SHP77 treated with DMSO at 0.1 percent for 48 hours (cell line): Measurements from ENCODE around the gene CHCHD3.

Experiments used
- DNase-seq: peaks from one replicate; lab custom pipeline; 2025; lab: John Stamatoyannopoulos, UW

The CHCHD3 gene

DNA sequence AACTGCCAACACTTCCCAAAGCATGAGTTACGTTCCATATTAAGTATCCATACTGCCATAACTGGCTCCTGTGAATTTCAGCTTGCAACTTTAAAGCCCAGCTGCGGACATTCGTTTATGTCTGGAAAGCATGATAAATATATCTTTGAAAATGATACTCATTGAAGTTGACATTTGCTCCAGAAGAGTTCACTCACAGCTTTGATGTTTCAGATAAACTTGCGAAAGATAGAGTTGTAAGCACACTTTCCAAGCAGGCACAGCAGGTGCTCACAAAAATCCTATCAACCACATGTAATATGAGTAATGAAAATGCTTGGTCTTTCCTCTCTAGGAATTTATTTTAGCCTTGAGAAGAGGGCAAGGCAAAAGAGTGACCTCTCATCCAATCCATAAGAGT, 4.5 kb downstream of the CHCHD3 start:
- no peak for DNase-seq

DNA sequence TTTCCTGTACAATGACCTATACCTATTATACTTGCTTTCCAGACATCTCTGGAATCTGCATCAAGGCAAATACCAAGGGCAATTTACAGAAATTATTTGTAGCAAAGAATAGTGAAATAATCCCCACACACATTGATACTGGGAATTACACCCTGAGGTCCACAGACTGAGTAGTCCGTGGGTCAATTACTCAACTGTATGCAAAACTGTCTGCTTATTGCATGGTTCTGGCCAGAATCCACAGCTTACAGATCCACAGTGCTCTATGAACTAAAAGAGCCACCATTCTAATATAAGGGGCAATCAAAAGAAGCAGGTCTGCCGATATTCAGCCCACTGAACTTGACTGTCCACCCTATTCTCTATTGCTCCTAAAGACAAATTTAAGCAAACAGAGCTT, 5.7 kb downstream of the CHCHD3 start:
- no peak for DNase-seq

DNA sequence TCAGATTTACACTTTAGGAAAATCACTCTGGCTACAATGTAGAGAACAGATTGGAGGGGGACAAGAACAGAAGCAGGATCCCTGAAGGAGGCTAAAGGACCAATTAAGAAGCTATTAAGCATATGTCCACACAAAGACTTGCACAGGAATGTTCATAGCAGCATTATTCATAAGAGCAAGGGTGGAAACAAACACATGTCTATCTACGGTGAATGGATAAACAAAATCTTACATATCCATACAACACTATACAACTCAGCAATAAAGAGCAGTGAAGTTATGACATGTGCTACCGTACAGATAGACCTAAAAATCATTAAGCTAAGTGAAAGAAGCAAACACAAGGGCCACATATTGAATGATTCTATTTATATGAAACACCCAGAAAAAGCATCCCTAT, 10.4 kb downstream of the CHCHD3 start:
- DNase-seq, result no peak

DNA sequence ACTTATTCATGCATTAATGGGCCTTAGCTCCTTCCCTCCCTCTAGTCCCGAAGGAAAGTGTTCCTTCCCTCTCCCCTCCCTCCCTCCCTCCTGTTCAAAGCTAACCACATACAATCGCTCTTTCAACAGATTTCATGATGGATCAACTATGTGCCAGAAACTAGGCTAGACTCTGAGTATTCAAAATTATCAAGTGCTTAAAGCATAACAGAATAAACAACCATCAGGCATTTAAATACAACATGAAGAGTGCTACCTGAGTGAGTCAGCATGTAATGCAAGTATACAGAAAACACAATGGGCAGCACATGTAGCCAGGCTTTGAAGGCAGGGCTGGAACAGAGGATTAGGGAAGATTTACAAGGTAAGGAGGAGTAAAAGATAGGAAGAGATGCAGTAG, 11.3 kb downstream of the CHCHD3 start:
- DNase-seq, result no peak

DNA sequence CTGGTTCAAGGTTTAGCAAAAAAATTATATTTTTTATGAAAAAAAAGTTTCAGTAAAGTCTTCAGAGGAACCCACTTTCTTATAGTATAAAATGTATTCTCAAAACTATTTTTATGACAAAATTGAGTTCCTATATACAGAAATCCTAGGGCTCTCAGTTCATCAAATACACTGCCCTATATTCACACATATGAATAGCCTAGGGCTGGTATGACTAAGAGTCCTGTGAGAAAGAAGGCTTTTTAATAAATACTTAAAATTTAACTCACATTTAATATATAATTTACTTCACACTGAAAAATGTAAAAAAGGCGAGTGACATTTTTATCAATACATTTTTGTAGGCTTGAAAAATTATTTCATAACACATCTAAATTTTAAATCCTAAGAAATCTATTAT, 16.6 kb downstream of the CHCHD3 start:
- no peak for DNase-seq

DNA sequence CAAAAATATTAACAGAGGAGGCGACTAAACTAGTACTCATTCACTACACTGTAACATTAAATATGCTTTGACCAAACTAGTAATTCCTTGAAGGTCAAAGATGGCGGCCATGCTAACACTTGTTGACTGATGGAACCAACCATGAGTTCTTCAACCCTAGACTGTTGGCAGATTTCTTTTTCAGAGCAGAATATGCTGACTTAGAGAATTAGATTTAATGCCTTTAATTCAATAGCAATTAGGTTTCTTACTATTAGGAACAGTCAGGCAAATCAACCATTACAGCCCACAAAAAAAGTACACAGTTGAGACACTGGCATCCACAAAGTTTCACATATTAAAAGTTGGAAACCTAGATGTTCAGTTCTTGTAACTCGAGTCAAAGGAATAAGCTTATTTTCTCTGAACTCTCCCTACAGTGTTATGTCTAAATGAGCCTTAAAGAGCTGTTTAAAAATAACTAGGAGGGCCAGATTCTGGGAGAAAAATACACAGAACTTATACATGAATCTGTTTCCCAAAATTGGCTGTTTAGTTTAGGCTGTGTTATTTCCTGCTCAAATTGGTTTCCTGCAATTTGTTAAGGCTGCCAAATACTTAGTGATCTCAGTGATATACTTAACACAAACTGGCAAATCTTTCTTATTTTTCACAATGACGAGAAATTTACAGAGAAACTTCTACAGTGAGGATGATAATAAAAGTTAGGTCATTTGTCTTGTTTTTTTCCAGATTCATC, 17.6 kb downstream of the CHCHD3 start:
- DNase-seq, result no peak

GRCh38 chr7:133061792-133062191, 20.1 kb downstream of the CHCHD3 start:
- no peak for DNase-seq

GRCh38 chr7:133061357-133061756, 20.5 kb downstream of the CHCHD3 start:
- no peak for DNase-seq

GRCh38 chr7:133060004-133060403, 21.9 kb downstream of the CHCHD3 start:
- no peak for DNase-seq

GRCh38 chr7:133059263-133059662, 22.6 kb downstream of the CHCHD3 start:
- DNase-seq, result no peak

DNA sequence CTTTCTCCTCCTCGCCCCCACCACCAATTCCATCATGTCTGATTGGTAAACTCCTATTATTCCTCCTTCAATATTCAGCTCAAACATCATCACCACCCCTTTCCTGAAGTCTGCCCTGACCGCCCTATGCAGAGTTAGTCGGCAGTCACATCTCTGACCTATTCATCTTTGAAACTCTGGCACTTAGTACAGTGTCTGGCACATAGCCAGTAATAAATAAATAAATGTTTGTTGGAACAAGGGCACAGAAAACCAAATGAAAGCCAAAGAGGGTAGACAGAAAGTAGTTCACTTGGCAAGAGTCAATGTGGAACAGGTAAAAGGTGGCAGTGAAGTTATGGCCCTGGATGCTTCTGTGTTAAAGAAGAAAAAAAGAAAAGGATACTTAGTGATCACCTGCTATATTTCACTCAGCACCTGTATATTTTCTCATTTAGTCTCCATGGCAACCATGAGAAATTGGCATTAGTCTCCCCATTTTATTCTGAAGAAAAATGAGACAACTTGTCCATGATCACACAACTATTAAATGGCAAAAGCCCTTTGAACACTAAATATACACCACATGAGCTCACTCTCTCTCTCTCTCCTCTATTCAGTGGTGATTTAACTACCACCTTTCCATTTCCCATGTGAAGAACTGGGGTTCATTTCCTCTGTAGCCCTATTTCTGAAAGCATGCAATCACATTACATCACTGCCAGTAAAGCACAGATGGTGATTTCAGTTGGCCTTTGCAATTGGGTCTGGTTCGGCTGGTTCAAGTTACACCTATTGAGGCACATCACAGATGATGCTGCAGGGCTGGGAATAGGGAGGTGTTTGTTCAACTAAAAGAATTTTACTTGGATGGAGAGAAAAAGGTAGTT, 25.3 kb downstream of the CHCHD3 start:
- no peak for DNase-seq

GRCh38 chr7:133054162-133054840, 27.6 kb downstream of the CHCHD3 start:
- no peak for DNase-seq

GRCh38 chr7:133053321-133053891, 28.5 kb downstream of the CHCHD3 start:
- no peak for DNase-seq

DNA sequence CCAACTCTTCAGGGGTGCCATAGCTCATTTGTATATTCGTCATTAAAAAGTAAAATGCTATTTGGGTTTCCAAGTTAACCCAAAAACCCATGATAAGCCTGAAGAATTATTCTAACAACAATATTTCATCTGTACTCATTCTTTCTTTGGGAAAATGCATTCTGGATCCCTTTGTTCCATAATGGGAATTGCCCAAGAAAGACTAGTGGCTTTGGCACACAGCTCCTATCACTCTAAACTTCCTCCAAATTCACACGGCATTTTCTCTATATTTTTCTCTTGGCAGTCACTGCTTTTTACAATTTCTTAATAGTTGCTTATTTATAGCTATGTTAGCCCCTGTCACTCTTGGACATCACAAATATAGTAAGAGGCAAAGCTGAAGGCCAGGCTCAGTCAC, 29.1 kb downstream of the CHCHD3 start:
- no peak for DNase-seq

GRCh38 chr7:133052401-133052756, 29.5 kb downstream of the CHCHD3 start:
- DNase-seq, result no peak

GRCh38 chr7:133051719-133052400, 30.0 kb downstream of the CHCHD3 start:
- no peak for DNase-seq

- DNase-seq, result no peak
These were observed 30.8 kb downstream of the CHCHD3 start for GRCh38 chr7:133051066-133051465.

DNA sequence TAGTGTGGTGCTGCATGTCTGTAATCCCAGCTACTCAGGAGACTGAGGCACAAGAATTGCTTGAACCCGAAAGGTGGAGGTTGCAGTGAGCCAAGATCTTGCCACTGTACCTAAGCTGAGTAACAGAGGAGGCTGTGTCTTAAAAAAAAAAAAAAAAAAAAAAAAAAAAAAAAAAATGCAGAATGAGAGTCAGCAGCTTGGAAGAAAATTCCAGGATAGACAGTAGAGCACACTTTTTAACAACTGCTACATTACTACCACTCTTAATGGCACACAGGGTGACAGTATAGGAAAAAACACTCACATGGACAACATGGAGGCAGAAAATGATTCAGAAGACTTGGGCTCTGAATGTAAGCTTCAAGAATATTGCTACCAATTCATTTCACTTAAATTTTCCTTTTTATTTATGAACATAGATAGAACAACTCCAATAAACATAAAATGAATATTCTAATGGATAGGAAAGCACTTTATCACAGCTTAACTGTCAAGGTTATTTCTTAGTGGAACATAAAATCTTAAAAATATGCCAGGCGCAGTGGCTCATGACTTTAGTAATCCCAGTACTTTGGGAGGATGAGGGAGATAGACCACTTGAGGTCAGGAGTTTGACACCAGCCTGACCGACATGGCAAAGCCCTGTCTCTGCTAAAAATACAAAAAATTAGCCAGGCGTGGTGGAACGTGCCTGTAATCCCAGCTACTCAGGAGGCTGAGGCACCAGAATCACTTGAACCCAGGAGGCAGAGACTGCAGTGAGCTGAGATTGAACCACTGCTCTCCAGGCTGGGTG, 31.5 kb downstream of the CHCHD3 start:
- no peak for DNase-seq

GRCh38 chr7:133048589-133048988, 33.3 kb downstream of the CHCHD3 start:
- DNase-seq, result no peak

- DNase-seq, result no peak
These were observed 34.6 kb downstream of the CHCHD3 start for GRCh38 chr7:133047321-133047720.
